Endothelial cell of umbilical vein (primary cell): ENCODE data around the gene TMEM151A.

Experiments
- EZH2 ChIP-seq: IDR thresholded peaks from 2 replicates; pipeline ENCODE4 v1.6.1; 2012; ENCODE audit warnings: borderline replicate concordance, low read depth, mild to moderate bottlenecking, moderate library complexity, low read length, inconsistent platforms; ENCODE audit not compliant: severe bottlenecking
- FOS ChIP-seq: IDR thresholded peaks from 2 replicates; pipeline ENCODE4 v1.6.1; 2011; ENCODE audit warnings: mild to moderate bottlenecking, low read length, moderate library complexity, borderline replicate concordance; ENCODE audit not compliant: insufficient read depth
- JUN ChIP-seq: IDR thresholded peaks from 2 replicates; pipeline ENCODE4 v1.6.1; 2011; ENCODE audit warnings: borderline replicate concordance, low read depth; ENCODE audit not compliant: insufficient read length, insufficient read depth
- POLR2A ChIP-seq: IDR thresholded peaks from 2 replicates; pipeline ENCODE4 v1.6.1; 2012; ENCODE audit warnings: low read depth, mild to moderate bottlenecking, control low read depth, low read length
- TF ChIP-seq, protein P1 (sequence below), 2 donors: IDR thresholded peaks; 1 replicate in 1 of 2; 2 replicates in 1 of 2; pipeline ENCODE4 v1.5.1; 2011; ENCODE audit warnings: low read length in 2 of 2, mild to moderate bottlenecking in 2 of 2, moderate library complexity in 2 of 2, control low read depth in 1 of 2, inconsistent platforms in 1 of 2, low read depth in 1 of 2; ENCODE audit not compliant: insufficient read depth in 1 of 2; ENCODE audit errors: extremely low read depth in 1 of 2
- TF ChIP-seq, protein P2 (sequence below): IDR thresholded peaks from 2 replicates; pipeline ENCODE4 v1.6.1; 2011; ENCODE audit not compliant: insufficient read depth, insufficient read length

DNA sequence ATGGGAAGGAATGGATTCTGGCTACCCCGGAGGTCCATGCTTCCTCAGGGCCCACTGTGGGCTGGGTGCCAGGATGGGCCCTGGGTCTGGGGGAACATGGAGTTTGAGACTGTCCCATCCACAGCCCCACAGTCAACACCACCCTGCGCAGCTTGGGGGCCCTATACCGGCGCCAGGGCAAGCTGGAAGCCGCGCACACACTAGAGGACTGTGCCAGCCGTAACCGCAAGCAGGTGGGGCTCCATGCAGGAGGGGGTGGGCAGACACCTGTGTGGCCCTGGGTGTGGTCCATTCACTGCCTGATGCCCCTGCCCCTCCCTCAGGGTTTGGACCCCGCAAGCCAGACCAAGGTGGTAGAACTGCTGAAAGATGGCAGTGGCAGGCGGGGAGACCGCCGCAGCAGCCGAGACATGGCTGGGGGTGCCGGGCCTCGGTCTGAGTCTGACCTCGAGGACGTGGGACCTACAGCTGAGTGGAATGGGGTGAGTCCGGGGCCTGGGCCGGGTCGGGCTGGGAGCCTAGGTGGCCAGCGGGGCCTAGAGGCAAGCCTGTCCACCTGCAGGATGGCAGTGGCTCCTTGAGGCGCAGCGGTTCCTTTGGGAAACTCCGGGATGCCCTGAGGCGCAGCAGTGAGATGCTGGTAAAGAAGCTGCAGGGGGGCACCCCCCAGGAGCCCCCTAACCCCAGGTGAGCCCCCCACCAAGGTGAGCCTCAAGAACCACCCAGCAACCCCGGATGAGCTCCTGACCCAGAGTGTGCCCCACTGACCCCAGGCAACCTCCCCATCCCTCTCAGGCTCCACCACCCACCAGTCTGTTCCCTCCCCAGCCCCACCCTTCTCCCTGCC lies 25.9 kb upstream of the TMEM151A start:
- TF ChIP-seq, protein P1, sequence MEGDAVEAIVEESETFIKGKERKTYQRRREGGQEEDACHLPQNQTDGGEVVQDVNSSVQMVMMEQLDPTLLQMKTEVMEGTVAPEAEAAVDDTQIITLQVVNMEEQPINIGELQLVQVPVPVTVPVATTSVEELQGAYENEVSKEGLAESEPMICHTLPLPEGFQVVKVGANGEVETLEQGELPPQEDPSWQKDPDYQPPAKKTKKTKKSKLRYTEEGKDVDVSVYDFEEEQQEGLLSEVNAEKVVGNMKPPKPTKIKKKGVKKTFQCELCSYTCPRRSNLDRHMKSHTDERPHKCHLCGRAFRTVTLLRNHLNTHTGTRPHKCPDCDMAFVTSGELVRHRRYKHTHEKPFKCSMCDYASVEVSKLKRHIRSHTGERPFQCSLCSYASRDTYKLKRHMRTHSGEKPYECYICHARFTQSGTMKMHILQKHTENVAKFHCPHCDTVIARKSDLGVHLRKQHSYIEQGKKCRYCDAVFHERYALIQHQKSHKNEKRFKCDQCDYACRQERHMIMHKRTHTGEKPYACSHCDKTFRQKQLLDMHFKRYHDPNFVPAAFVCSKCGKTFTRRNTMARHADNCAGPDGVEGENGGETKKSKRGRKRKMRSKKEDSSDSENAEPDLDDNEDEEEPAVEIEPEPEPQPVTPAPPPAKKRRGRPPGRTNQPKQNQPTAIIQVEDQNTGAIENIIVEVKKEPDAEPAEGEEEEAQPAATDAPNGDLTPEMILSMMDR (IDR thresholded peaks at IDR 0.05; ENCODE audit: extremely low read depth in 1 of 2, insufficient read depth in 1 of 2, low read depth in 1 of 2, low read length in 2 of 2) = no peak
- TF ChIP-seq FOS (no peak), POLR2A (no peak), JUN (no peak), EZH2 (no peak)
- TF ChIP-seq, protein P2, sequence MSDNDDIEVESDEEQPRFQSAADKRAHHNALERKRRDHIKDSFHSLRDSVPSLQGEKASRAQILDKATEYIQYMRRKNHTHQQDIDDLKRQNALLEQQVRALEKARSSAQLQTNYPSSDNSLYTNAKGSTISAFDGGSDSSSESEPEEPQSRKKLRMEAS = no peak
